Central memory CD4-positive, alpha-beta T cell (primary cell): ENCODE measurements around the gene TMEM44.
"Not testable (repeated sequence)": the region's sequence is repeated elsewhere in the genome, so short reads cannot be mapped to it uniquely, and the experiment has no call there.

Source experiments
- DNase-seq: peaks from one replicate; pipeline ENCODE4 v3.0.0; 2022

Gene TMEM44

DNA sequence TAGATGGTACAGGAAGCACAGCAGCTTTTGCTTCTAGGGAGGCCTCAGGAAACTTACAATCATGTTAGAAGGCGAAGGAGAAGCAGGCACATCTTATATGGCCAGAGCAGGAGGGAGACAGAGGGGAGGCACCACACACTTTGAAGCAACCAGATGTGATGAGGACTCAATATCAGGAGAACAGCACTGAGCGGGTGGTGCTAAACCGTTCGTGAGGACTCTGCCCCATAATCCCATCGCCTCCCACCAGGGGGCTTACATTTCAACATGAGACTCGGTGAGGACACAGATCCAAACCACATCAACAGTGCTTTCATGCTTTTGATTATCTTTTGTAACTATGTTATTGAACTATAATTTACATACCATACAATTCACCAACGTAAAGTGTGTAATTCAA is 7.6 kb upstream of the TMEM44 start:
- peak; percentile 15 for DNase-seq

- no peak for DNase-seq
Observed at GRCh38 chr3:194638991-194639605, 5.9 kb upstream of the TMEM44 start.

DNA sequence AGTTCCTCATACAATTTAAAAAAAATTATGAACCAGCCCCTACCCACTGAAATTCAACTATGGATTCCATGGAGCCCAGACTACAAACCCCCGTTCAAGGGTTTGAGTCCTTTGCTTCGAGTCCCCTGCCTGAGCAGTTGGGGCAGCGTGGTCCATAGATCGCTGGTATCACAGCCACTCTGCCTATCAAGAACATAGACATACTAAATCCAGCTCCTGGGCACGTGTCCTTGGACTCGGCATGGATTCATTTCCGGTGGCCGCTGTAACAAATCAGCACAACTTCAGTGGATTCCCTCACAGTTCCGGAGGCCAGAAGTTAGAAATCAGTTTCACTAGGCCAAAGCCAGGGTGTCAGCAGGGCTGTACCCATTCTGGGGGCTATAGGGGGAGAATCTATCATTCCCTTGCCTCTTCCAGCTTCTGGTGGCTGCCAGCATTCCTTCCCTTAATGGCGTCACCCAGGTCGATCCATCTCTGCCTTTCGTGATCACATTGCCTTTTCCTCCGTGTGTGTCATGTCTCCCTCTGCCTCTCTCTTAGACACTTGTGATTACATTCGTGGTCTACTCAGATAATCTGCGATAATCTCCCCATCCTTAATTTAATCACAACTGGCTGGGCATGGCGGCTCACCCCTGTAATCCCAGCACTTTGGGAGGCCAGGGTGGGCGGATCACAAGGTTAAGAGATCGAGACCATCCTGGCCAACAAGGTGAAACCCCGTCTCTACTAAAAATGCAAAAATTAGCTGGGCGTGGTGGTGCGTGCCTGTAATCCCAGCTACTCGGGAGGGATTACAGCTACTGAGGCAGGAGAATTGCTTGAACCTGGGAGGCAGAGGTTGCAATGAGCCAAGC is 4.6 kb upstream of the TMEM44 start:
- DNase-seq: no peak

DNA sequence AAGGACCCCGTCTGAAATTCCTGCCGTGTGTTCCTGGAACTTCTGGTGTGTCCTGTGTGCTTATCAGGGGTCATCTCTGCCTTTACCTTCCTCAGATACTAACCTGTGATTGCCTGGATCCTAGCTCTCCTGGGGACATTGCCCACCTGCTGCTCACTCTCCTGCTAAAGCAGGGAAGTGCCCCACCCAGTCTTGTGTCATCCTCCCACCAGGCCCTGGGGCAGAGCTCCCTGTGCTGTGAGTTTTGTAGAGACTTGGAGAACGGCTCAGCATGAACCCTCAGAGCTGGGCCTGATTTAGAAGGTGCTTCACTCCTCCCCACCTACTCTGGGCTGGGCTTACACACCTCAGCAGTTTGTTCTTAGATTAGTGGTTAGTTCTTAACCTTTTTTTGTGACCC is 3.8 kb upstream of the TMEM44 start:
- DNase-seq: no peak

DNA sequence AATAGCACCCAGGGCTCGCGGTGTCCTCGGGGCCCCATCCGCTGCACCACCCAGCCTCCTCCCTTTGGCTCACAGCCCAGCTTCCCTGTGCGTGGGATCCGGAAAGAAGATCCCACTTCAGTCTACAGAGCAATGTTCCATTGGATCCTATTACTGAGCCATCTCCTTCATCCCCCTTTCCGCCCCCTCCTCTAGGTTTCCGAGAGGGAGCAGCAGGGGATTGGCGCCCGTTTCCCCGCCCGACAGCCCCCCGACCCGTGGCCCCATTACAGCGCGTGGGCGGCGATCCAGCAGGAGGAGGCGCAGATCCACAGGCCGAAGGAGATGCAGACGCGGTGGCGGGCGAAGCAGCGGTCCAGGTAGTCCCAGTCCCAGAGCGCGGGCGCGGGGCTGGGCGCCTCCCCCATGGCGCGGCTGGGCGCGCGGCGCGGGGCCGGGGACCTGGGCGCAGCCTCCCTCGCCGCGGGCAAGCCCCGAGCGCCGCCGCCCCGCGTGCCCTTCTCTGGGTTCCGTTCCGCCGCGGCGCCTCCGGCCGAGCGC is 340 bp downstream of the TMEM44 start:
- no peak for DNase-seq

GRCh38 chr3:194632226-194632808 is 902 bp downstream of the TMEM44 start:
- no peak for DNase-seq

DNA sequence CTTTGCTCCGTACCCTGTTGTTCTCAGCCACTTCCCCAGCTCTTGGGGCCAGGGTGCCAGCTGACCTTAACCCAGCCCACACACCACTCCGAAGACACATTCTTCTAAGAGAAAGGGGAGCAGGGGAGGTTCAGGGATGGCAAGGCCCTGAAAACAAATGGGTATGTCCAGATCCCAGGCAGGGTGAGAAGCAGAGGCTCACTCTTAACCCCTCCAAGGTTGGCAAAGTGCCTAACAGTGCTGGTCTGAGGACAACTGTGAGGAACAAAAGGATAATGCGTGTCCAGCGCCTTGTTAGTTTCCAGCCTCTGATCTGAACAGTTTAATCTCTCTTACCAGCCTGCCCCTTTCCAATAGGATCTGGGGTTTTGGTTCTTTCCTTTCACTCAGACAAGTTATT is 1.5 kb downstream of the TMEM44 start:
- no peak for DNase-seq

GRCh38 chr3:194630681-194631080 is 2.5 kb downstream of the TMEM44 start:
- not testable (repeated sequence) for DNase-seq

- DNase-seq: no peak
Observed at GRCh38 chr3:194624956-194625355, 8.3 kb downstream of the TMEM44 start.

- no peak for DNase-seq
Observed at GRCh38 chr3:194623449-194624290, 9.5 kb downstream of the TMEM44 start.

DNA sequence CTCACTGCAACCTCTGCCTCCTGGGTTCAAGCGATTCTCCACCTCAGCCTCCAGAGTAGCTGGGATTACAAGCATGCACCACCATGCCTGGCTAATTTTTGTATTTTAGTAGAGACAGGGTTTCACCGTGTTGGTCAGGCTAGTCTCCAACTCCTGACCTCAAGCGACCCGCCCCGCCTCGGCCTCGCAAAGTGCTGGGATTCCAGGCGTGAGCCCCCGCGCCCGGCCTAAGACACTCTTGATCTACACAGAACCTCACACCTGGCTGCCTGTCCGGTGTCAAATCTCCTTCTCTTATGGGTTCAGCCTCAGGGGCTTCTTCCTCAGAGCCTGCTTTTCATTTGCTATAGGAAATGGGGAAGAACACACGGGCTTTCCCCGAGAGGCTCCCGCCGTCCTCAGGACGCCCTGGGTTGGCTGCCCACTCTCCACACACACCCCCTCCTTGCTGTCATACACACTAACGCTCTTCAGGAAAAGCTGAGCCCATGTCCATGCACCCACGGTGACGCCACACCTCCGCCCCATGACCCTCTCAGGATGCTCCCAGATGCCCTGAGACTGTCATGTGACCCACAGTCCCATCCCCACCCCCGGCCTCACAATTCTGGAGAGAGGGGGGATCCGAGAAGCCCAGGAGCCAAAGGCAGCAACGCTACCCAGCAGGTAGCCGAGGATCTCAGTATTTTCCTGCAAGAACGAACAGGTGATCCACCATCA is 10.4 kb downstream of the TMEM44 start:
- no peak for DNase-seq

GRCh38 chr3:194621947-194622346 is 11.3 kb downstream of the TMEM44 start:
- DNase-seq: no peak

DNA sequence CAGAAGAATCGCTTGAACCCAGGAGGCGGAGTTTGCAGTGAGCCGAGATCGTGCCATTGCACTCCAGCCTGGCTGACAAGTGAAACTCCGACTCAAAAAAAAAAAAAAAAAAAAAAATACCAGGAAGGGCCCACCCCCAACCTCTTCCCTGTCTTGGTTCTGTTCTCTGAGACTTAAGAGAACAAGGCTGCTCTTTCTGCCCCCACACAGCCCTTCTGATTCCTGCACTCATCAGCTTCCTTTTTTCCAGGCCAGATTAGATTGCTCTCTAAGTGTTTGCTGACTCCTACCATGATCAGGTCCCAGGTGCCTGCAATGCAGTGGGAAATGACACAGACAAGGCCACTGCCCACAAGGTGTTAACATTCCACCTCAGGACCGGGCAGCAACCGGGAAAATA is 13.0 kb downstream of the TMEM44 start:
- no peak for DNase-seq

- DNase-seq: no peak
Observed at GRCh38 chr3:194619741-194620140, 13.5 kb downstream of the TMEM44 start.

DNA sequence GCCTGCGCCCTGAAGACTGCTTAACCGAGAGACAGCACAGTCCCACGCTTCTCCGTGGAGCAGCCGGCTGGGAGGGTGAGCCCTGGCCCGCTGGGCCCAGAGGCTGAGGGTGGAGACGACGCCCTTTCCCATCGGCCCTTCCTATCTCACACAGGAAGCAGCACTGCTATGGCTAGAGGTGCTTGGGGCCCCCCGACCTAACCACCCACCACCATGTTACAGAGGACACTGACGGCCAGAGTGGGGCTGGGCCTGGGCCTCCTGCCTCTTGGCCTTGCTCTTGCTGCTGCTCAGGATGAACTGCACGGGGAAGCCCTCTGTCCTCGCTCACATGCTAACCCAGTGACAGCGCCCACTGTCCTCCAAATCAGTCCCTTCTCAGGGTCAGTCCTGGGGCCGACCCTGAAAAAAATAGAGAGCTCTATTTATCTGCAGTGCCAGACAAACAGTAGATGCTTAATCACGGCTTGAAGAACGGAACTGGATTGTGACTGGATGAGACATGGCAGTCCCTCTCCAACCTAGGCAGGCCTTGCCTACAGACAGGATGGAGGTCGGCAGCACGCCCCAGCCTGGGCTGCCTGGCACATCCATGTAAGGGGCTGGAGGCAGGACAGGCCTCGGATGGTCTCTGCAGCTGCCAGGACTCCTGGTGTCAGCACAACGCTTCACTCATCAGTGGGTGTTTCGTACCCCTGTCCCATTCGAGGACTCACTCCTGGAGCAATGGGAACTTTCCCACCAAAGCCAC is 14.2 kb downstream of the TMEM44 start:
- no peak for DNase-seq

GRCh38 chr3:194617827-194618226 is 15.4 kb downstream of the TMEM44 start:
- DNase-seq: no peak

DNA sequence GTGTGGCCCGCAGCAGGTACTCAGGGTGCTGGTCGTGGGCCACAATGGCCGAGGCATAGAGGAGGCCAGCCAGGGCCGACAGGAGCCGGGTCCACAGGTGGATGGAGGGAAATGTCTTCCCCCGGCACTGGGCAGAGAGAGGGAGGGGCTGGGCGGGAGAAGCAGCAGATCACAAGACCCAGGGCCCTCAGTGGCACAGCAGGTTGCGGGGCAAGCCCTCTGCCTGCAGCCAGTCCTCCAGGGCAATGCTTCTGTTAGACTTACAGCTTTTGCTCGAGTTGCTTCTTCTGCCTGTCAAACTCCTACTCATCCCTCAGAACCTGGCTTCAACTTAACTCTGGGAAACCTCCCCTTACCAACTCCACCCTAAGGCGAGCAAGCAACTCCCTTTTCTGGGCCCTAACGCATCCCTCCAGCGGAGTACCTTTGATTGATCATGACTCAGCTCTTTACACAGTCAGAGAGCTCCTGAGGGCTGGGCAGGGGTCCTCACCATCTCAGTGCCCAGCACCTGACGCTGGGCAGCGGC is 16.0 kb downstream of the TMEM44 start:
- DNase-seq: no peak

- no peak for DNase-seq
Observed at GRCh38 chr3:194615226-194615625, 18.0 kb downstream of the TMEM44 start.

DNA sequence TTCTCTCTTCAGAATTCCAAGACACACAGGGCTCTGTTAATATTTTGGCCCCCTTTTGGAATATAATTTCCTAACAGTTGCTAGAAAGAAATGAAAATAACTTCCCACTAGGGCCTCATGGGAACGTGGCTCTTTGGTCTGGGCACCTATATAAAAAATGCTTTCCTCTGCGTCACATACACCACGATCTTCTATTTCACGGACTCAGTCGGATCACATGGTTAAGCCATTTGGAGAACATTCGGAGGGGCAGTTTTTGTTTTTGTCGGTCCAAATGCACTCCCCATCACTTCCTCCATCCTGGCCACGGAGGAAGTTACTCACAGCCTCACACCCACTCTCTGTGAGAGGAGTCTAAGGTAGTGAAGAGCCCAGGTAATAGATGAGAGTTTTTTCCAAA is 21.0 kb downstream of the TMEM44 start:
- no peak for DNase-seq

- no peak for DNase-seq
Observed at GRCh38 chr3:194610689-194611088, 22.5 kb downstream of the TMEM44 start.

- DNase-seq: no peak
Observed at GRCh38 chr3:194609601-194610000, 23.6 kb downstream of the TMEM44 start.
